GM19043 (cell line): ENCODE data around the gene MAD1L1.

Experiments used
- ATAC-seq: cut with Tn5 transposase; IDR thresholded peaks from one replicate; pipeline ENCODE4 v1.9.1; 2021; ENCODE audit warnings: low read depth; ENCODE audit not compliant: unreplicated experiment

The MAD1L1 gene

DNA sequence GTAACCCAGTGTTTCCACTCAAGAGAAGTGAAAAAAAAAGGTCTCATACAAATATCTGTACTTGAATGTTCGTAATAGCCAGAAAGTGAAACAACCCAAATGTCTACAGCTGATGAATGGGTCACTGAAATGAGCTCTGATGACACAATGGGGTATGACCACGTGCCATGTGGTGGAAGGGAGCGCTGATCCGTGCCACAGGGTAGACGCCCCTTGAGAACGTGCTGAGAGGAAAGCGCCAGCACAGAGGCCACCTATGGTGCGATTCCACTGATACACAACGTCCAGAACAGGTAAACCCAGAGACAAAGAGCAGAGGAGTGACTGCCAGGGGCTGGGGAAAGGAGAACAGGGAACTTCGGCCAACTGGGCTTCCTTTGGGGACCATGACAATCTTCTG is 50.3 kb downstream of the MAD1L1 start:
- ATAC-seq: peak; percentile 62

DNA sequence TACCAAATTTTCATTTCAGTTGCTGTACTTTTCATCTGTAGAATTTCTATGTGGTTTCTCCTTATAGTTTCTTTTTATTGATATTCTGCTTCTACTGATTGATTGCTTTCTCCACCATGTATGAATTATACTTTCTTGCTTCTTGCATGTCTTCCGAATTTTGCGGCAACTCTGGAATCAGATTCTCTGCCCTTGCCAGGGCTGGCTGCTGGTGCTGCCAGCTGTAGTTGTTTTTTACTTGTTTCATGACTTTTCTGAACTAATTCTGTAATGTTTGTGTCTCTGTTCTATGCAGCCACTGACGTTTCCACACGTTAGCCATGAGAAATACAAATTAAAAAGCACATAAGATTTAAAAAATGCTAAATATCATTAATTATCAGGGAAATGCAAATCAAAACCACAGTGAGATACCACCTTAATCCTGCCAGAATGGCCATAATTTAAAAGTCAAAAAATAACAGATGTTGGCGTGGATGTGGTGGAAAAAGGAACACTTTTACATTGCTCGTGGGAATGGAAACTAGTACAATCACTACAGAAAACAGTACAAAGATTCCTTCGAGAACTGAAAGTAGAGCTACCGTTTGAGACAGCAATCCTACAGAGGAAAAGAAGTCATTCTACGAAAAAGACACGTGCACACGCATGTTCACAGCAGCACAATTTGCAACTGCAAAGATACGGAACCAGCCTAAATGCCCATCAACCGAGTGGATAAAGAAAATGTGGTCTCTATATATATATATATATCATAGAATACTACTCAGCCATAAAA is 51.5 kb downstream of the MAD1L1 start:
- ATAC-seq: no peak

DNA sequence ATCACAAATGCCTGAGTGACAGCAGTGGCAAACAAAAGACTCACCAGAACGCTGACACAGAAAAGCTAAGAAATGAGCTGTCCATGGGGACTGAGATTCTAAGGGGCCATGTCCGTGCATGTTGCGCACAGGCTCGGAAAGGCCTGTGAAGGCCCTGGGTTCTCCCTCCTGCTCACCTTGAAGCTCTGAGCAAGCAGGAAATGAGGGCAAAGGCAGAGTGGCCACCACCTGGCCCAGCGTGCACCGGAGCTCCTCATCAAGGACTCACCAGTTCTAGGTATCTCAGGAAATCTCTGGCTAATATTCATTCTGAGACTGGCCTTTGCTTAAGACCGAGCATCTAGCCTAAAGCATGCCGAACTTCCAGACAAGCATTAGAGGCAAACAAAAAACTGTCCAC is 52.7 kb downstream of the MAD1L1 start:
- ATAC-seq: no peak

DNA sequence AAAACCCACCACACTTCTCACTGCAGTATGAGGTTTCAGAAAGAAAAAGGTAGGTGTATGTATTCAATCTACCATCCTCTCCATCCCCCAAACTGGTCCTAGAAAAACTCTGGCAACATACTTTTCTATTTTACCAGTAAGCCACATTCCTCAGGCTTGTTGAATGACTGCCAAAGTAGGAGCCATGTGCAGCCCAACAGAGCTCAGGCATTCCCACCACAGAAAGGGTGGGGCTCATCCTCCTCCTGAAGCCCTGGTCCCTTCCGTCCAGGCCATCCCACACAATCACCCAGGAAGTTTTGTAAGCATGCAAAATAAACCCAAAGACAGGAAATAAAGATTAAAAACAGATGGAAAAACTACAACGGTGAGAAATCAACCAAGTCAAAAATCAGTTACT is 57.2 kb downstream of the MAD1L1 start:
- no peak for ATAC-seq

DNA sequence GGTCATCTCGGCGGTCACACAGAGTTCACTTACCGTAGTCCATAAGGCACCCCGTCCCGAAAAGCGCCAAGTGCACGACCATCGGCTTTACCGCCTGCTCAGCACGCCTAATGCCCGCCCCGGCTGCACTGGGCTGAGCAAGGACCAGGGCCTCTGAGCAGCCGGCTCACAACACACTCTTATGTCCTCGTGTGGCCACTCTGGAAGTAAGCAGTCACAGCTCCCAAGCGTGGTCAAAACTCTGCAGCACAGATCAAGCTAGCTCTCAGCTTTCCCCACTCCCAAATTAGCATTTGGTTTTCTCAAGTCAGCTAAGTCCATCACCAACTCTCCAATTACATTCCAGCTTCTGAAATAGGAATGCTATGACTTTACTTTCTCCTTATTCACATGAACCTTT is 57.7 kb downstream of the MAD1L1 start:
- no peak for ATAC-seq

DNA sequence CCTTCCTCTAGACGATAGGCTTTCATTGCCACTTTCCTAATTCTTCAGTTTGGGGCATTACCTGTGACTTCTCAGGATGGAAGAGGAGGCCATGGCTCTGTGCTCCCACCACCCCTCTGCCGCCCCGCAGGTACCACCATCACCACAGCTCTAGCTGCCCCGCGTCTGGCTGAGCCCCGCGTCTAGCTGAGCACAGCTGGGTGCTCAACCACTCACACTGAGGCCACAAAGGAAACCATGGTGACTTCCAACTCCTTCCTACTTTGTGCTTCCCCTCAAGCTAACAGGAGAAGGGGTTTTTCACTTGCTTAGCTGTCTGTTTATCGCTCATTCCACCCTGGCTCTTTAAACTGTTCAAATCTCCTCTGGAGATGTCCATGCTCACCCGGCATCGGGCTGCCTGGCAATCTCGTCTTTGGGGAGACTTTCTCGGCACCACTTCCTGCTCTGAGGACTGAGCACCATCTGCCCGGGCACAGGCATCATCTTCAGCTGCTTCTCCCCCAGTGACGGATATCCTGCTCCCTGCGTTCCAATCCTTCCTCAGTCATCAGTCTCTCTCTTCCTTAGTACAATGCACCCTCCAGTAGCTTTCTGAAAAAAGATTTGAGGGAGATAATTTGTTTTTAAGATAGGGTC is 59.4 kb downstream of the MAD1L1 start:
- no peak for ATAC-seq

DNA sequence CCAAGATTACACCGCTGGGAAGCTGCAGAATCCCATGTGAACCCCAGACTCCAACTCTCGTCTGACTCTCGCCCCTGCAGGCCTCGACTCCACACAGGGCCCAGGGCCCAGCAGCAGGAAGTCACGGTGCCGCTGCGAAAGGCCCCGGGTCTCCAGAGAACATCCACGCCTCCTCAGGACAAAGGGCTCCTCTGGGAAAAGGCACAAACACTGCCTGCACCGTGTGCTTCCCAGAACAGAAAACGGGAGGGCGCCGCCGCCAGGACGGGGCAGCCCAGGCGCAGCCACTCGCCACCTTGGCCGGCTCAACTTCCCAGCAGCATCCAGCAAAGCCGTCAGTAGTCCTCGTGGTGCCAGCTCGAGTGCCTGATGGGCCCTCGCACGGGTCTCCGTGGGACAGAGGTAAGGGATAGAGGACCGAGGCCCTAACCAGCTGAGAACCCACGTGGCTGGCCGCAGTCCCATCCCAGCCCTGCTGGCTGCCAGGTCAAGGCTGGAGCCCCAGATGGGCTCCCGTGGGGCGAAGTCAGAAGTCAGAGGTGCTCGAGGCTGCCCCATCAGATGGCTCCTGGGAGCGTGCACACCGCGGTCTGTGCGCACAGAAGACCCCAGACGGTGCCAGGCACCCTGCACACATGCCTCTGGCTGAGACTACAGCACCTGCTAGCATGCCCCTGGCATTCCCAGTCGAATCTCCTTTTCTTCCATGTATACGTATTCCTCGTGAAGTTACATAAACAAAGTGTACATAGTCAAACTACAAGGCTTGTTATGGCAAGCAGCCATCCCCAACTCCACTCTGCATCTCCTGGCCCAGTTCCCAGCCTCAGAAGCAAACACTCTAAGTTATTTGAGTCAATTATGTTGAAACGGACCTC is 60.2 kb downstream of the MAD1L1 start:
- ATAC-seq: no peak

DNA sequence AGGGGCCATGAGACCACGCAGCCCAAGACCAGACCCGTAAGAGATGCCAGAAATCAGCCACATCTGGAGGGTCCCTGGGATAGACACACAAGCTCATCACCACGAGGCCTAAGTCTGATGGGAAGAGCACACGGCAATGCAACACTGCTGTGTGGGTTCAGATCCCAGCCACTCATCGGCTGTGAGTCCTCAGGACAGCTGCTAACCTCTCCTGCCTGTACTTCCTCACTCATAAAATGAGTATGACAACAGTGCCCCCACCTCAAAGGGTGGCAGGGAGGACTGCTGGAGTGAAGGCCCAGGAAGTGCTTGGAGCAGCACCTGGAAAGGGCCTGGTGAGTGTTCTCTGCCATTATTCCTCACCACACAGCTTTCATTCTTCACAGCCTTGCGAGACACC is 60.9 kb downstream of the MAD1L1 start:
- no peak for ATAC-seq

DNA sequence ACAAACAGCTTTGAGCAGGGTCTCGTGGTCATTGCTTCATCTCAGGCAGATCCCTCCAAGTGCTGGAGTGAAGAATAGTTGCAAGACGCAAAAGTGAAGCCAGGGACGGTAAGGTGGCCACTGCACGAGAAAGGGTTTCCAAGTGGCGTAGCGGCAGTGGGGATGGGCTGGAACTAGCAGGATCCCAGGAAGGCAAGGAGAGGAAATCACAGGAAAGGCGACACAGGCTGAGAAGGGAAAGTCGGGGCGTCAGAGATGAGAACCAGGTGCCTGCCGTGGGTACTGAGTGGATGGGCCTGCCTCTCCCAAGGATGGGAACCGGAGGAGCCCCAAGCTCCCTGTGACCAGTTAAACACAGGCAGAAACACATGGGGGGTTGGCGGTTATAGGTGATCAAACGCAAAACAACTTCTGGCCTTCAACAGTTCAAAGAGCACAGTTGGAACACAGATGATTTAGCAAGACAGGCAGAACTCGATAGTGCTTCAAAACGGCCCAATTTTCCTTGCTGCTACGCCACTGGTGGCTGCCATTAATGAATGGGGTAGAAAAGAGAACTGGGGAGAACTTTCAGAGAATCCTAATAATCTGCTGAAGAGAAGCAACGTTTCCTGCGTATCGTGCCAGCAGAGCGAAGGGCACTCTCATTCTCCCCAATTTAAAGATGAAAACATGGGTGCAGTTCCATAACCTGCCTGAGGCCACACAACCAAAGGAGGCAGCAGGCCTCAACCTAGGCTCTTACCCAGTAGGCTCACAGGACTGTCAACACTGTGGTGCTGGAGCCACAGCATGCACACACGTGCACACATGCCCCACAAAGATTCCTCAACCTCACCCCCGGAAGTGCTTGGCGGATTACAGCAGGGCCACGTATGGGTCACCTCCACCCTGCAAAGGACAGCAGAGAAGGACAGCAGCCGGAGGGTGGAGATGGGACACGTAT is 61.9 kb downstream of the MAD1L1 start:
- no peak for ATAC-seq

DNA sequence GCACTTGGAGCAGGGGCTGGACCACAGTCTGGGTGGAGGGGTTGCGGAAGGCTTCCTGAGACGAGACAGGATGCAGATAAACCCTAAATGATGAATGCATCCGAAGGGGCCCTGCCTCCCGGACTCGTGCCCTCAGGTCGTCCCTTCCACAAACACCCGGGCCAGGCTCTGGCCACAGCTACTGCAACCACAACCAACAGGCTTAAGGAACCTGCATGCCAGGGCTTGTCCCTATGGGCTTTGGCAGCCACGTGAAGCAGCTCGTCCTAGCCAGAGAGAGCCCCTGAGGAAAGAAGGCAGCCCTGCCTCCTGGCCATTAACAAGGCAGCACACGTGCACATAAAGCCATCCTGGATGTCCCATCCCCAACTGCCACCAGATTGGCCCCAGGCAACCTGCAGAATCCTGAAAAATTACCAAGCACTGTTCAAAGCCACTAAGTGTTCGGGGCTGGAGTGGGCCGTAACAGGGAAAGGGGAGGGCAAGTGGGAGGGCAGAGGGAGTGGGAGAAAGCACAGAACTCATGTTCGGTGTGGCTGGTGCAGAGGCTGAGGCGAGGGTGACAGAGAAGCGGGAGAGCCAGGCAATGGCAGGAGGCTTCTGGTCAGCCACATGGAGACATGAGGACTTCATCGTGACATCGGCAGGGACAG is 62.7 kb downstream of the MAD1L1 start:
- ATAC-seq: no peak

DNA sequence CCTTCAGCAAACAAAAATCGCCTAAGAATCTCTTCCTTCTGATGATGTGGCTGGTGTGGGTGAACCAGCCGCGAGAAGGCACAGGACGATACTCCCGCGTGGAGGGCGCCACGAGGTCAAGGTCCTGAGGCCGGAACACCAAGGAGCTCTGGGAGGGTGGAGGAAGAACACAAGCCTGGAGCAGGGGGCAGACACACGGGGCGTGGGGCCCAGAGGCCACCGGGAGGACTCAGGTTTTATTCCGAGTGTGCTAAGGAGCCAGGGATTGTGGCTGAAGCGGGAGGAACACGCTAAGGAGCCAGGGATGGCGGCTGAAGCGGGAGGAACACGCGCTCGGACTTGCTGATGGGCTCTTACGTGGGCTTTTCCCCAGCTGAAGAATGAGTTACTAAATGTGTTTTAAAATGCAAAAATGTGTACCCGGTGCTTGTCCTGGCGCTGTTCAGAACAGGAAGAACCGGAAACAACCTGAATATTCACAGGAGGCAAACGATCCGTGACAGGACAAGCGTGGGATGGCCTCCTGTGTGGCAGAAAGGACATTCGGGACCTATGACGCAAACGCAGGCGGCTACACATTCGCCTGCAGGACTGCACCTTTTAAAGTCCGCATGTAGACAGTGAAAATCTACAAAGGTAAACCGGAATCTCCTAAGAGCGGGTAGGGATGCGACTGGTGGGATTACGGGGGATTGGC is 64.0 kb downstream of the MAD1L1 start:
- ATAC-seq: no peak

DNA sequence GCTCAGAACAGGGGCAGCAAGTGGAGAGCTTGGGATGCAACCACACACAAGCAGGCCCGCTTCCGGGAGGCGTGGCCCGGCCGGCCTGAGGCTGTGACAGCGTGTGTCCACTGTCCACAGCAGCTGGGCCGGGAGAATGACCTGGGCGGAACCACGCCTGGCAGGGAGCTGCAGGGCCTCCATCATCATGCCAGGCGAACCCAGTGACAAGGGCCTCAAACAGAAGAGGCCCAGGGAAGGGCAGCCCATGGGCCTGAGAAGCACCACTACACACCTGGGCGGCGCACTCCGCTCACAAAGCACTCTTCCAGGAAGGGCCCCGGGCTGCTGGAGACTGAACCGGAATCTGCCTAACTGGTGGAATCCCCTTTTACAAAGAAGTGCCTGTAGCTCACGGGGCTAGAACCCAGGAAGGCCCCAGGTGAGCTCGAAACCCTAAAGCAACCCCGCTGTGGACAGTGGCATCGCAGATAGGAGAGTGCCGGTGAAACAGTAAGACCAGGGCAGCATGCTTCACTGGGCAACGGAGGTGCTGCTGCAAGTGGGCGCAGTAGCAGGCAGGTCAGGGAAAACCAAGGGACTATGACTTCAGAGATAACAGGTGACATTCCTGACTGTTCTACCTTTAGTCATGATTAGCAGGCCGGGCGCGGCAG is 66.0 kb downstream of the MAD1L1 start:
- no peak for ATAC-seq

DNA sequence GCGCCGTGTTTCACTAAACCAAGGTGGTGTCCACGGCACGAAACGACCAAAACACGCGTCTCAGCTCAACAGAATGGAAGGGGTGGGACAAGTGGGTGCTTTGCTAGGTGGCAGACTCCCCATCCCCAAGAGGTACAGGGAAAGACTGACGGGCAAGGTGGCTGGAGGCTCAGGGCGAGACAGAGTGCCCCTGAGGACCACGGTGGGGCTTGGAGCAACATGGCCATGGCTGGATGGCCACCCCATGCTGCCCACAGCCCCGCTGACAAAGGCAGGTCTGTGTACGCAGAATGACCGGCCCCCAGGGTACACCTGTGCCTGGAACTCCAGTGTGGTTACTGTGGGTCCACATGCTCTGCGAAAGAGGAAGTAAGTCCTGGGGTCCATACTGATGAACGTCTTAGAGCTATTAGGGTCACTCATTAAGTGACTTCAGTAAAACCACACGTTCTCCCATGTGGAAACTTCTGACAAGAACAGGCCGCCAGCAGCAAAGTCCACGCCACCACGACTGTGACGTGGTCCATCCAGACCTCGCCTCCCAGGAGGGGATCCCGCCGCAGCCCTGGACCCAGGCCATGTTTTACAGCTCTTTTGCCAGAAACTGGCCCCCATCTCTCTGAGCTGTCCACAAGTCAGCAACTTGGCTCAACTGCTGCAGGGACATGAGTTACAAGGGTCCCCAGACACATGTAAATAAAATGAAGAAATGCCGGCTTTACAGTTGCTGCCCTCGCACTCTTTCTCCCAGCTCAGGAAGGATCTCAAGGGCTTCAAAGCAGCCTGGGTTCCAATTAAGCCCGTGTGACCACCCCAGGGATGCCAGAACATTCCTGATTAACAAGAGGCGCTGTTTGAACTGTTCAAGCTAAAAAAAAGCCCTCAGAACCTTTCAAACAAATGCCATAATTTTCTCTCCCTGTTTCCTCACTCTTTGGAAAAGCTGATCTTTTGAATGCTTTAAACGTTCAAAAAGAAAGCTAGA is 66.8 kb downstream of the MAD1L1 start:
- ATAC-seq: peak; percentile 97

DNA sequence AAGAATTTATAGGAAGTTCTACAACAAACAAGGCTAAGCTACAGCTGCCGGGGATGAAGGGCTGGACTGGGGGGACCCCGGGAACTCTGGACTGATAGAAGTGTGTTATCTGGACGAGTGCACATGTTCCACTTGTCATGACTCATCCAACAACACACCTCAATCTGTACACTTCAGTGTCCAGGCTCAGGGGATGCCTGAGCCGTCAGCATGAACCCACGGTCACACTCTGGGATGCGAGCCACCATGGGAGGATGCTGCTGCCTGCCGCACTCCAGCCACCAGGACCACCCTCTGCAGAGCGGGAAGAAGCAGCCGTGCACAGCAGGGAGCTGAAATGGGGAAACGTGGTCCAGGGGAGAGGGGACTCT is 67.5 kb downstream of the MAD1L1 start:
- ATAC-seq: no peak

DNA sequence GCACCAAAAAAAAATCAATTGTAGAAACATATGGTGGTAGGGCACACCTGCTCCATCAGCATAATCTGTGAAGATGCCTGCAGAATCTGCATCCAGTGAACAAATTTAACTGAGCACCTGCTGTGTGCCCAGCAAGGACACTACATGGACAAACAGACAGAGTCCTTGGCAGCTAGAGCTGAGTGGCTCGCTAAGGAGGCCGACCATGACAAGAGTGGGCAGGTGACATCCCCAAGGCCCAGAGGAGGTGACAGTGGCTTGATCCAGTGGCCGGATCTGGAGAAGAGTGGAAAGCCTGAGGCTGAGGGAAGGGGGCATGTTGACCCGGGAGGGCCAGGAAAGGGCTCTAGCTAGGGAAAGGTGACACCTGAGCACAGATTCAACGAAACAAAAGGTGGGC is 68.1 kb downstream of the MAD1L1 start:
- ATAC-seq: no peak

DNA sequence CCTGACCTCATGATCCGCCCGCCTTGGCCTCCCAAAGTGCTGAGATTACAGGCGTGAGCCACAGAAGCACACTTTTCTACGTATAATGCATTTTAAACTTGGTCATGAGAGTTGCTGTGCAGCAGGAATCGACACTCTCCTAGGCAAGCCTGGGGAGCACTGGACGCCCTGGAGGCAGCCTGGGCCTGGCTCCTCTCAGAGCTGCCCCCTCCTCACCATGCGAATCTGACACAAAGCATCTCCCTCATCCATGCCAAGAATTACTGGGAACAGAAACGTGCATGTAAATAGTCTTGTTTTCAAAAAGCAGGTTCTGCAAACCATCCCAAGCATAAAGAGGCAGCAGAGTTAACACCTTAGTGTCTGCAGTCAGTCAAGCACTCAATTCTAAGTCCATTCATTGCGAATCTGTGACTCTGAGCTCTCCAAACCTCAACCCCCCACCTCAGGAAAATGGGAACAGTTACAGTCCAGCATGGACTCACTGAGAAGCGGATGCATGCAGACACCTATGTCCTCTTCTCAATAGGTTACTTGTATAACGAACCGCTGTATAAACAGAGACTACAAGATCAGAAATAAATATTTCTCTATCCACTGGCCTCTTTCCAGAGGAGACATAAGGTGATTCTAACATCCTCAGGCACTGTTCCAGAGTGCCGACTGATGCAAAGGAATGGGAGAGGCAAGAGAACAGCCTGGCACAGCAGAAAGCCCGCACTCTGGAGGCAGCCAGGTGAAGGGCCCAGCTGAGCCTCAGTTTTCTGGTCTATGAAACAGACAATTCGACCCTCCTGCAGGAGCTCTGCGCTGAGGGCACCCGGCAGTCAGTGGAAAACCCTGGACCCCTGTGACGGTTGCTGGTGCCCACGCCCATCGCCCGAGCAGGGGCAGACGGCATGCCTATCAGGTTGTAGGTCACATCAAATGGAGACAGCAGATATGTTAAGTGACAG is 68.9 kb downstream of the MAD1L1 start:
- ATAC-seq: no peak

DNA sequence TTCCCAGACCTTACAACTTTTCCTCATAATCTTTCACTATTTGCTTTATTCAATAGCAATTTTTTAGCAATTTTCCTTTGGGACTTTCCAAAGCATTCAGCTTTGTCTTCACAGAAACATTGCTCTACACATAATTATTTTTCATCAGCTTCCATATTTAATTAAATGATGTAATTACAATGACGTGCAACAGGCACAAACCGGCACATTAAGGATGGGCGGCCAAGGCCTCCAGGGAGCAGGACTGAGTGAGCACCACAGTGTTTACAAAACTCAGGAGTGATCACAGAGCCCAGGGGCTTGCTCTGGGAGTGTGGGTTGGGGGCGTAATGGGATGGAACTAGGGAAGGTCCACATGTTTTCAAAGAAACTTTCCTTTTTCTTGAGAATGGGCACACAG is 69.8 kb downstream of the MAD1L1 start:
- ATAC-seq: no peak
